ENCODE data around the gene HK3. TPM values are rescaled to one million over a fixed set of nuclear protein-coding genes. Genes with fewer than 3 reads are reported as not detected.
A peak's percentile ranks its signal among the peaks of the same experiment; 100 is the strongest.

The HK3 gene
- total and polyA plus RNA-seq, 12 donors: 0.44 to 102 (median 15.2) TPM

- no peaks in the 10 kb centered on the region for H3K9me3 ChIP-seq (replicated peaks in 1 of 3)
- peak in 2 of 7 donors; percentile 9 to 28 for DNase-seq
- no peak overlapping the region for H3K4me3 ChIP-seq
- intact Hi-C loops (cut with DNase I): no loop called here
- no peaks in the 10 kb centered on the region for H3K4me1 ChIP-seq (replicated peaks in 1 of 2)
- H3K36me3 ChIP-seq (replicated peaks in 1 of 2): no peaks in the 10 kb centered on the region
- WGBS, 4 donors: 63 to 76% (median 72%) methylated on average over 3 of the region's 3 CpGs
- TF ChIP-seq CTCF (IDR thresholded peaks at IDR 0.05) (no peak), POLR2A (IDR thresholded peaks at IDR 0.05) (no peak)
- H3K27ac ChIP-seq: no peak overlapping the region
- no peaks in the 10 kb centered on the region for H3K27me3 ChIP-seq
These were observed 6.5 kb downstream of the HK3 start for GRCh38 chr5:176892663-176893062.

GRCh38 chr5:176891331-176891958, 7.7 kb downstream of the HK3 start:
- TF ChIP-seq CTCF (IDR thresholded peaks at IDR 0.05) (no peak), POLR2A (IDR thresholded peaks at IDR 0.05) (no peak)
- no peak overlapping the region for H3K4me3 ChIP-seq
- H3K36me3 ChIP-seq (replicated peaks in 1 of 2): no peaks in the 10 kb centered on the region
- intact Hi-C loops (cut with DNase I): no loop called here
- no peaks in the 10 kb centered on the region for H3K27me3 ChIP-seq
- no peaks in the 10 kb centered on the region for H3K9me3 ChIP-seq (replicated peaks in 1 of 3)
- DNase-seq: peak in 2 of 7 donors; percentile 12 to 45
- WGBS, 4 donors: 82 to 87% (median 84%) methylated on average over 9 of the region's 9 CpGs
- H3K4me1 ChIP-seq (replicated peaks in 1 of 2): no peaks in the 10 kb centered on the region
- no peak overlapping the region for H3K27ac ChIP-seq

DNA sequence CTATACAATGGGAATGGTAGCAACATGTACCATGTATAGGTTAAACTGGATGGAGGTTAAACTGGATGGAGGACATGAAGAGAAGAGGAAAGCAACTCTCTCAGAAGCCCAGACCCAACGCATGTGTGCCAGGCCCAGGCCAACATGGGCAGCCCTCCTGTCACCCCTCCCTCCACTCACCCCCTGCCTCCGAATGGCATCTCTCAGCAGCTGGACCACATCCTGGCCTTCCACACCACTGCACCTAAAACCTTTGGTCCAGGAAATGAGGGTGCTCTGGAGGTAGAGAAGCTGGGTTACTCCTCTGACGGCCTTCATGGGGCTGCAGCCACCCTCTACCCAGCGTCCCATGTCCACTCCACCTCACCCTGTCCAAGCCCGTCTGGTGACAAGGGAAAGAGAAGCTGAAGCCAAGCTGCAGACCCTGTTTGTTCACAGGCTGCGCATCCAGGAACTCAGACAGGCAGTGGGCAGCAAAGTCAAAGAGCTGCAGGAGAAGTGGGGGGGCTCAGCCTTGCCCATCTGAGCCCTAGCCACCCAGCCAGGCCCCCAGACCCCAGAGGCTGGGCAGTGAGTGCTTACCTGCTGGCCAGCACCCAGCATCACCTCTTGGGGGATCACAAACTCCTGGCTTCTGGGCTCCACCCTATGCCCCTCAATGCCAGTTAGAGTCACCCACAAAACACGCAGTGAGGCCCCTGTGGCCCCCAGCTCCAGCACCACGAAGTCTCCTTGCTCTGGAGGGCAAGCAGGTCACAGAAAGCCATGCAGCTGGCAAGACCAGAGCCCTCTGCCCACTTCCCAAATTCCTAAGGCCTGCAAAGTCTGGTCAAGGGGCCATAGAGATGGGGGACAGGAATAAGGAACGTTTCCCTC, 8.5 kb downstream of the HK3 start:
- Histone ChIP-seq H3K27ac (no peak overlapping the region), H3K4me1 (replicated peaks in 1 of 2) (no peaks in the 10 kb centered on the region), H3K9me3 (replicated peaks in 1 of 3) (no peaks in the 10 kb centered on the region), H3K4me3 (no peak overlapping the region), H3K36me3 (replicated peaks in 1 of 2) (no peaks in the 10 kb centered on the region), H3K27me3 (no peaks in the 10 kb centered on the region)
- intact Hi-C loops (cut with DNase I): no loop called here
- peak in 2 of 7 donors; percentile 7 to 31 for DNase-seq
- WGBS, 4 donors: 72 to 87% (median 80%) methylated on average over 7 to 9 of the region's 9 CpGs
- TF ChIP-seq POLR2A (IDR thresholded peaks at IDR 0.05) (no peak), CTCF (IDR thresholded peaks at IDR 0.05) (no peak)
